ENCODE data around the gene AP1S3. TPM values are rescaled to one million over a fixed set of nuclear protein-coding genes. Genes with fewer than 3 reads are reported as not detected.

Gene AP1S3
- total RNA-seq, 1 donor from 2014 or later, result 4.1 TPM

DNA sequence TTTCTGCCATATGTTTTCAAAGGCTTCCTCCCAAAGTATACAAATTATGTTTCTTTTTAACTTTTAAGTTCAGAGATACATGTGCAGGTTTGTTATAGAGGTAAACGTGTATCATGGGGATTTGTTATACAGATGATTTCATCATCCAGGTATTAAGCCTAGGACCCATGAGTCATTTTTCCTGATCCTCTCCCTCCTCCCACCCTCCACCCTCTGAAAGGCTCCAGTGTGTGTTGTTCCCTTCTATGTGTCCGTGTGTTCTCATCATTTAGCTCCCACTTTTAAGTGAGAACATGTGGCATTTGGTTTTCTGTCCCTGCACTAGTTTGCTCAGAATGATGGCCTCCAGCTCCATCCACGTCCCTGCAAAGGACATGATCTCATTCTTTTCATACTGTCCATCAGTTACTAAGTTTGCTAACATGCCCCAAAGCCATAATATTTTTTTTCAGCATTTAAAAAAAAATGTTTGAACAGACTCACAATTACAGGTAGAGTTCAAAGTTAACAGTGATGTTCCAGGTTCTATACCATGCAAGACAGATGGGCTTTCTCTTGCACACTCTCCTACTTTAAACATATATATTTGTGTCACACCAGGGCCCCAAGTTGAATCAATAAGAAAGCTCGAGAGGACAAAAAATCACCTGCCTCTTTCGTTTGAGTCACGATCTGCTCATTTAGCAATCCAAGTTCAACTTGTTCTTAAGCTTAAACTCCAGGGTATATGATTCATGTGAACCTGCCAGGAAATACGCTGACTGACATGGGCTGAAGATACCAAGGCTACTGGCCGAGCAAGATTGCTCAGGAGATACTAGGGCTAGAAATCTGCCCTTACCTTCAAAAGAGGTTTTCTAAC, 77.6 kb downstream of the AP1S3 start:
- TF ChIP-seq, protein P1, sequence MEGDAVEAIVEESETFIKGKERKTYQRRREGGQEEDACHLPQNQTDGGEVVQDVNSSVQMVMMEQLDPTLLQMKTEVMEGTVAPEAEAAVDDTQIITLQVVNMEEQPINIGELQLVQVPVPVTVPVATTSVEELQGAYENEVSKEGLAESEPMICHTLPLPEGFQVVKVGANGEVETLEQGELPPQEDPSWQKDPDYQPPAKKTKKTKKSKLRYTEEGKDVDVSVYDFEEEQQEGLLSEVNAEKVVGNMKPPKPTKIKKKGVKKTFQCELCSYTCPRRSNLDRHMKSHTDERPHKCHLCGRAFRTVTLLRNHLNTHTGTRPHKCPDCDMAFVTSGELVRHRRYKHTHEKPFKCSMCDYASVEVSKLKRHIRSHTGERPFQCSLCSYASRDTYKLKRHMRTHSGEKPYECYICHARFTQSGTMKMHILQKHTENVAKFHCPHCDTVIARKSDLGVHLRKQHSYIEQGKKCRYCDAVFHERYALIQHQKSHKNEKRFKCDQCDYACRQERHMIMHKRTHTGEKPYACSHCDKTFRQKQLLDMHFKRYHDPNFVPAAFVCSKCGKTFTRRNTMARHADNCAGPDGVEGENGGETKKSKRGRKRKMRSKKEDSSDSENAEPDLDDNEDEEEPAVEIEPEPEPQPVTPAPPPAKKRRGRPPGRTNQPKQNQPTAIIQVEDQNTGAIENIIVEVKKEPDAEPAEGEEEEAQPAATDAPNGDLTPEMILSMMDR (conservative IDR thresholded peaks at IDR 0.05), result no peak
- H3K4me3 Mint-ChIP-seq, result no peak overlapping the region
- H3K27ac Mint-ChIP-seq (ENCODE audit: unreplicated experiment), result peak overlapping the region; percentile 86
- H3K9me3 Mint-ChIP-seq, result no peaks in the 10 kb centered on the region
- H3K27me3 Mint-ChIP-seq (ENCODE audit: low read depth), result no peaks in the 10 kb centered on the region
- no peaks in the 10 kb centered on the region for H3K36me3 Mint-ChIP-seq (ENCODE audit: low read depth)
- H3K4me1 Mint-ChIP-seq, result peaks cover 13% of the 10 kb centered on the region
- no peak for DNase-seq (ENCODE audit: low read depth, low spot score)

DNA sequence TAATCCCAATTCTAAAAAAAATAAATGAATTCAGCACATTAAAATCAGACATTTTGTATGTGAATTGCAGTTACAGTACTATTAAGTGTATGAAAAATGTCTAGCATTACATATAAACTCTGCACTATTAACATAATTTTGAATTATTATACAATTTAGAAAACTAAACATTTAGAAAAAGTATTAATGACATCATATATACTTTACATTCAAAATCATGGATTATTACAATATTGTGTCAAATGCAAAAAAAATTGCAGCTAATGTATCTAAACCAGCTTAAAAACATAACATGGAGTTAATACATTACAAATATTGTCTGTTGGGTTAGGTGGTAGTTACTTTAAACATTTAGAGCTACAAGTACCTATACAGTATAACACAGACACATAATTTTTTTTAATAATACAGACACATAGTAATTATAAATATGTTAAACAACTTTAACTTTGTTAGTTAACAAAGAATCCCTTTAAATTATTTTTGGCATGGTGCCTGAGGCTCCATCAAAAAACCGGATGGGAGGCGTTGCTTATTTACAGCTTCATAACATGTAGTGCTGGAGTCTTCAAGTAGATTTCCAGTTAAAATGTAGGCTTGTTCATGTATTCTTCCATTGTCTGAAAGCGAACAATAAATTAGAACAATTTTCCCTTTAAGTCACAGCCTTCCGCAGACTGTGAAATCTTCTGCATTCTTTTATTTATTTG, 79.1 kb downstream of the AP1S3 start:
- TF ChIP-seq, protein P1 (conservative IDR thresholded peaks at IDR 0.05), result no peak
- no peaks in the 10 kb centered on the region for H3K9me3 Mint-ChIP-seq
- no peak overlapping the region for H3K4me3 Mint-ChIP-seq
- H3K27ac Mint-ChIP-seq (ENCODE audit: unreplicated experiment), result no peak overlapping the region
- no peaks in the 10 kb centered on the region for H3K36me3 Mint-ChIP-seq (ENCODE audit: low read depth)
- no peaks in the 10 kb centered on the region for H3K27me3 Mint-ChIP-seq (ENCODE audit: low read depth)
- no peak for DNase-seq (ENCODE audit: low read depth, low spot score)
- peaks cover 13% of the 10 kb centered on the region for H3K4me1 Mint-ChIP-seq

DNA sequence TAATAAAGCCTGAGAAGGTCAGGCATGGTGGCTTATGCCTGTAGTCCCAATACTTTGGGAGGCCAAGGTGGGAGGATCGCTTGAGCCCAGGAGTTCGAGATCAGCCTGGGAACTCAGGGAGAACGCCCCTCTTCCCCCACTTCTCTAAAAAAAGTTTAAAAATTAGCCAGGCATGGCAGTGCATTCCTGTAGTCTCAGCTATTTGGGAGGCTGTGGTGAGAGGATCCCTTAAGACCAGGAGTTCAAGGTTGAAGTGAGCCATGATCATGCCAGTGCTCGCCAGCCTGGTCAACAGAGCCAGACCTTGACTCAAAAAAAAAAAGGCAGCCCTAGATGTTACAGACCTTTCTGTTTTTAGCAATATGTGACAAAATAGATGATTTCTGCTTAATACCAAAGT, 83.4 kb downstream of the AP1S3 start:
- no peaks in the 10 kb centered on the region for H3K36me3 Mint-ChIP-seq (ENCODE audit: low read depth)

DNA sequence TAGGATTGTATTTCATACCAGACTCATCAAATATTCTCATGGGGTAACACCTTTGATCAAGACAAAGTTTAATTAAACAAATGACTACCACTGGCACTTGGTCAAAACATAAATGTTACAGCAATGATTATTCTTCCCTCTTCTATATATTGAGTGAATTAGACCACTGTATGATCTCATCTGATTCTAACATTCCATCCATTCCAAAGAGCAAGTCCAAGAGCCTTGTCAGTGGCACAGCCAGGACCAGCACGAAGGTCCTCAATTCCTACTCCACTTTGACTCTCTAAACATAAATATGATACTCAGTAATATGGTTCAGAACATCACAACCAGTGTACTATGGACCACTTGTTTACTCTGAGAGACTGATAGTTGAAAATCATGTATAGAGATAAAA, 86.4 kb downstream of the AP1S3 start:
- Mint-ChIP-seq H3K4me3 (no peak overlapping the region), H3K9me3 (no peaks in the 10 kb centered on the region), H3K4me1 (peaks cover 6% of the 10 kb centered on the region), H3K27ac (ENCODE audit: unreplicated experiment) (no peak overlapping the region), H3K36me3 (ENCODE audit: low read depth) (no peaks in the 10 kb centered on the region), H3K27me3 (ENCODE audit: low read depth) (peaks cover 2% of the 10 kb centered on the region)
- DNase-seq (ENCODE audit: low read depth, low spot score), result no peak
- TF ChIP-seq, protein P1 (conservative IDR thresholded peaks at IDR 0.05), result no peak

More for the DNA sequence above, 83.4 kb downstream of the AP1S3 start:
- TF ChIP-seq, protein P1 (conservative IDR thresholded peaks at IDR 0.05), result no peak
- Mint-ChIP-seq H3K4me3 (no peak overlapping the region), H3K27me3 (ENCODE audit: low read depth) (peaks cover 2% of the 10 kb centered on the region), H3K9me3 (no peaks in the 10 kb centered on the region), H3K27ac (ENCODE audit: unreplicated experiment) (no peak overlapping the region), H3K4me1 (peaks cover 10% of the 10 kb centered on the region)
- no peak for DNase-seq (ENCODE audit: low read depth, low spot score)

DNA sequence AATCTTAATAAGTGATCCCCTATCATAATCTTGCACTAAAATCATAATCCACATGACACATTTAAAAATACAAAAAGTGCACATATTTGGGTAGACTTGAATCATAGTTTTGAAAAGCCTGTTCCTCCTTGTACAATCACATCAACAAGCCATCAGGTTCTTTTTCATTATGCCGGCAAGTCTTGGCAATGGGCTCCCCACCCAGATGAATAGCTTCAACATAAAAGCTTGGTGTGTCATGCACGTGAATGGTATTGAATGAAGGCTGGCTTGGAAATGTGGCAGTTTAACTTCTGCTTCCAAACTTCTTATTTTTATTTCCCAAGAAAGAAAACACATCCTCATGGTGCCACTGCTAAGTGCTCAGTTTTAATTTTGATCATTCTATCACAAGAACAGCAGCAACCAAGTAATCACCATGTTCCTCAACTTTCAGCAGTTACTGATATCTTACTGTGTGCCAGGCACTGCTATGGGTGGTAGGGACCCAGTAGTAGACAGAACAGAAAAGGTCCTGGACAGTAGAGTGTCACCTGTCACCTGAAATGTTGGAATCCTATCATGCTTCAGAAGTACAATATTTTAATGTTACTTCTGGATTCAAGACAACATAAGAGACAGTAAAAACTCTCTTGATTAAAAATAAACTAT, 89.9 kb downstream of the AP1S3 start:
- peaks cover 6% of the 10 kb centered on the region for H3K4me1 Mint-ChIP-seq
- no peaks in the 10 kb centered on the region for H3K9me3 Mint-ChIP-seq
- peaks cover 2% of the 10 kb centered on the region for H3K27me3 Mint-ChIP-seq (ENCODE audit: low read depth)
- TF ChIP-seq, protein P1 (conservative IDR thresholded peaks at IDR 0.05), result no peak
- DNase-seq (ENCODE audit: low read depth, low spot score), result no peak
- H3K36me3 Mint-ChIP-seq (ENCODE audit: low read depth), result no peaks in the 10 kb centered on the region
- H3K27ac Mint-ChIP-seq (ENCODE audit: unreplicated experiment), result no peak overlapping the region
- H3K4me3 Mint-ChIP-seq, result no peak overlapping the region

Measured in neural crest cell (in vitro differentiated cells).